ENCODE results near the gene GPRIN3. TPM values are rescaled to one million over a fixed set of nuclear protein-coding genes. Genes with fewer than 3 reads are reported as not detected.

Gene GPRIN3
- total RNA-seq, 6 donors from 2014 or later: 13.6 to 28.0 (median 20.6) TPM

DNA sequence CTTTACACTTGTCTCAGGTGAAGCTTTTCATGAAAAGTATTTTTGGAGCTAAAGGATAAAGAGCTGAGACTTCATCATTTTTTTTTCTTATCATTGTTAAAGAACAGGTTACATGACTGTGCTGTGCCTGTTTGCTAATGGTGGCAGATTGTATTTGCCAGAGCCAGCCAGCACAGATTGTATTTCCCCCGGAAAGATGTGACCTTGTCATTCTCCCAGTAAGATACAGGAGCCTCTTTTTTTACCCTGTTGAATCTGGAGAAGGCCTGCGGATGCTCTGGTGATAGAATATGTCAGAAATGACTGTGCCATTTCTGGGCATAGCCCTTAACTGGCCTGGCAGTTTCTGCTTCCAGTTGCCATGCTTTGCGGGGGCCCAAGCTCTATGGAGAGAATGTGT lies 91.9 kb downstream of the GPRIN3 start:
- H3K4me3 ChIP-seq: no peak overlapping the region
- no peak overlapping the region for H3K27ac ChIP-seq
- DNase-seq (no peak), ATAC-seq (ENCODE audit: low FRiP score in 2 of 2) (no peak)
- 59 to 98% methylated on average over 3 of the region's 3 CpGs for WGBS, 2 donors
- no peak for TF ChIP-seq POLR2AphosphoS5 (IDR thresholded peaks at IDR 0.05)
- TF ChIP-seq EP300 (IDR thresholded peaks at IDR 0.05): no peak
- TF ChIP-seq CTCF (IDR thresholded peaks at IDR 0.05): no peak
- no peak for TF ChIP-seq POLR2A (IDR thresholded peaks at IDR 0.05)
- no peaks in the 10 kb centered on the region for H3K4me1 ChIP-seq
- H3K9me3 ChIP-seq: no peaks in the 10 kb centered on the region
- no peaks in the 10 kb centered on the region for H3K36me3 ChIP-seq
- no peaks in the 10 kb centered on the region for H3K27me3 ChIP-seq

DNA sequence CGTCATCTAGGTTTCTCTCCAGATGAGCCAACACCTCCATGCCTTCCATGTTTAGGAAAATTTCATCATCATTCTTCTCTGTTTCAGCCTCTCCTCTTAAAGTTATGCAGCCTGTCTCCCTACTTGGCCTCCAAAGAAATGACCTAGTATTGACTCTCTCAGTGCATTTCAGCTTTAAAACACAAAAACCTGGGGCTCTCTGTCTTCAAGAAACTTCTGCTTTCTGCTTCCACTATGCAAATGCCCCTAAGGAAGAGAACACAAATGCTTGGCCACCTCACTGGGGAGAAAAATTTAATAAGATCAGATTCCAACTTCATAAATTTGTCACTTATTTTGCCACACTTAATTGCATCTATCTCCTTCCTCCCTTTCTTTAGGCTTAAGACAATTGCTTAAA lies 93.3 kb downstream of the GPRIN3 start:
- WGBS, 2 donors: 100% methylated on average over 1 of the region's 1 CpG
- ATAC-seq (ENCODE audit: low FRiP score in 2 of 2) (no peak), DNase-seq (no peak)
- H3K4me1 ChIP-seq: no peaks in the 10 kb centered on the region
- H3K36me3 ChIP-seq: no peaks in the 10 kb centered on the region
- no peak overlapping the region for H3K4me3 ChIP-seq
- no peaks in the 10 kb centered on the region for H3K9me3 ChIP-seq
- H3K27me3 ChIP-seq: no peaks in the 10 kb centered on the region
- H3K27ac ChIP-seq: no peak overlapping the region
- TF ChIP-seq CTCF (IDR thresholded peaks at IDR 0.05) (no peak), EP300 (IDR thresholded peaks at IDR 0.05) (no peak), POLR2A (IDR thresholded peaks at IDR 0.05) (no peak), POLR2AphosphoS5 (IDR thresholded peaks at IDR 0.05) (no peak)

GRCh38 chr4:89213382-89213701 lies 94.3 kb downstream of the GPRIN3 start:
- 38 to 56% methylated on average over 4 of the region's 4 CpGs for WGBS, 2 donors
- H3K4me1 ChIP-seq: no peaks in the 10 kb centered on the region
- H3K9me3 ChIP-seq: no peaks in the 10 kb centered on the region
- no peaks in the 10 kb centered on the region for H3K36me3 ChIP-seq
- DNase-seq (no peak), ATAC-seq (ENCODE audit: low FRiP score in 2 of 2) (no peak)
- no peak overlapping the region for H3K4me3 ChIP-seq
- TF ChIP-seq POLR2AphosphoS5 (IDR thresholded peaks at IDR 0.05) (no peak), POLR2A (IDR thresholded peaks at IDR 0.05) (no peak)
- H3K27me3 ChIP-seq: no peaks in the 10 kb centered on the region
- H3K27ac ChIP-seq: no peak overlapping the region

- Histone ChIP-seq H3K27me3 (no peaks in the 10 kb centered on the region), H3K27ac (no peak overlapping the region), H3K4me1 (no peaks in the 10 kb centered on the region), H3K4me3 (no peak overlapping the region), H3K36me3 (no peaks in the 10 kb centered on the region), H3K9me3 (no peaks in the 10 kb centered on the region)
- TF ChIP-seq EP300 (IDR thresholded peaks at IDR 0.05): no peak
- TF ChIP-seq POLR2AphosphoS5 (IDR thresholded peaks at IDR 0.05): no peak
- no peak for TF ChIP-seq POLR2A (IDR thresholded peaks at IDR 0.05)
- no peak for TF ChIP-seq CTCF (IDR thresholded peaks at IDR 0.05)
- DNase-seq: no peak
- WGBS, 2 donors: 85 to 86% methylated on average over 4 of the region's 4 CpGs
- no peak for ATAC-seq (ENCODE audit: low FRiP score in 2 of 2)
Observed at GRCh38 chr4:89212666-89213381, 94.8 kb downstream of the GPRIN3 start.

DNA sequence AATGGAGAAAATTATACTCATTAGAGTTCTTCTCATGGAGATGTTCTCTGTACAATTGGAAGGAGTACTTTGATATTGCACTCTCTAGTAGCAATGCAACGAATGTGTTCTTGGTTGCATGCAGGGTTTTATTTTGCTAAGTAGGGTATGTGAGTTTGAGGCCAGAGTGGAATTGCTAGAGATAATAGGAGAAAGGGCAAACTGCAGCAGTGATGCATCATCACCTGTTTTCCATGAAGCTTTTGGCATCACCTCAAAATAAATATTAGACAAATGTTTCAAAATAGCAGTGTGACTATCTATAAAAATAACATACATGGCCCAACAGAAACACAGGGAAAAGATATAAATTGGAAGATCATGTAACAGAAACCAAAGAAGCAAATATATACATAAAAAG lies 103.0 kb downstream of the GPRIN3 start:
- H3K27me3 ChIP-seq: no peaks in the 10 kb centered on the region
- DNase-seq: no peak
- H3K9me3 ChIP-seq: no peaks in the 10 kb centered on the region
- H3K36me3 ChIP-seq: no peaks in the 10 kb centered on the region
- H3K4me3 ChIP-seq: no peak overlapping the region
- TF ChIP-seq CTCF (IDR thresholded peaks at IDR 0.05): no peak
- TF ChIP-seq EP300 (IDR thresholded peaks at IDR 0.05): no peak
- TF ChIP-seq POLR2A (IDR thresholded peaks at IDR 0.05): no peak
- TF ChIP-seq POLR2AphosphoS5 (IDR thresholded peaks at IDR 0.05): no peak
- no peak for ATAC-seq (ENCODE audit: low FRiP score in 2 of 2)
- WGBS, 2 donors: 80% methylated on average over 1 of the region's 1 CpG
- H3K4me1 ChIP-seq: no peaks in the 10 kb centered on the region
- H3K27ac ChIP-seq: no peak overlapping the region

All from upper lobe of left lung (tissue), 6 donors.